GM23338 (cell line): Measurements from ENCODE around the gene ELAVL2. TPM values are rescaled to one million over a fixed set of nuclear protein-coding genes. Genes with fewer than 3 reads are reported as not detected.
A peak's percentile ranks its signal among the peaks of the same experiment; 100 is the strongest.

ENCODE experiments used
- ATAC-seq: fragments of 200-7000 bp; cut with Tn5 transposase; 3 replicates; pipeline ENCODE4 v1.9.1; 2020
- DNase-seq: peaks from one replicate; pipeline ENCODE4 v3.0.0-alpha.2; 2015; ENCODE audit warnings: low spot score
- H2AFZ ChIP-seq: fragments of 200-600 bp; sonication (generic); 2 replicates; pipeline ENCODE4 v1.8.0; 2016; ENCODE audit warnings: antibody characterized with exemption, mild to moderate bottlenecking, moderate library complexity
- H3F3A ChIP-seq: fragments of 200-600 bp; sonication (generic); replicated peaks from 2 replicates; pipeline ENCODE4 v1.8.0; 2017; ENCODE audit warnings: antibody characterized with exemption, mixed run types, low read depth
- H3K27ac ChIP-seq: fragments of 200-600 bp; sonication (generic); 2 replicates; pipeline ENCODE4 v1.6.1; 2016; ENCODE audit warnings: low read depth
- H3K27me3 ChIP-seq: fragments of 200-600 bp; sonication (generic); 2 replicates; pipeline ENCODE4 v1.8.0; 2016; ENCODE audit warnings: mild to moderate bottlenecking, mixed run types, moderate library complexity; ENCODE audit not compliant: insufficient read depth
- H3K36me3 ChIP-seq: fragments of 200-600 bp; sonication (generic); 2 replicates; pipeline ENCODE4 v1.8.0; 2016; ENCODE audit warnings: mild to moderate bottlenecking; ENCODE audit not compliant: insufficient read depth
- H3K4me1 ChIP-seq: fragments of 200-600 bp; sonication (generic); 2 replicates; pipeline ENCODE4 v1.8.0; 2016; ENCODE audit warnings: mild to moderate bottlenecking, moderate library complexity; ENCODE audit not compliant: insufficient read depth
- H3K4me2 ChIP-seq: fragments of 200-600 bp; sonication (generic); 2 replicates; pipeline ENCODE4 v1.7.1; 2017; ENCODE audit warnings: mixed run types
- H3K4me3 ChIP-seq: fragments of 200-600 bp; sonication (generic); 2 replicates; pipeline ENCODE4 v1.6.1; 2016; ENCODE audit warnings: mixed run types
- H3K79me2 ChIP-seq: fragments of 200-600 bp; sonication (generic); replicated peaks from 2 replicates; pipeline ENCODE4 v1.8.0; 2017; ENCODE audit warnings: mild to moderate bottlenecking; ENCODE audit not compliant: insufficient read depth
- H3K9me2 ChIP-seq: fragments of 200-600 bp; sonication (generic); 2 replicates; pipeline ENCODE4 v1.8.0; 2017; ENCODE audit not compliant: insufficient read depth
- H4K20me1 ChIP-seq: fragments of 200-600 bp; sonication (generic); replicated peaks from 2 replicates; pipeline ENCODE4 v1.8.0; 2017; ENCODE audit warnings: mild to moderate bottlenecking; ENCODE audit not compliant: insufficient read depth
- H3K27ac Mint-ChIP-seq: 2 replicates; pipeline ENCODE4 v1.8.0; 2020; ENCODE audit warnings: inconsistent platforms, mild to moderate bottlenecking, moderate library complexity, mixed read lengths
- H3K27me3 Mint-ChIP-seq: 3 replicates; pipeline ENCODE4 v1.8.0; 2022; ENCODE audit warnings: low read depth, mild to moderate bottlenecking, moderate library complexity, mixed read lengths, inconsistent platforms; ENCODE audit not compliant: insufficient read depth, poor library complexity
- H3K36me3 Mint-ChIP-seq: 3 replicates; pipeline ENCODE4 v1.8.0; 2021; ENCODE audit warnings: low read depth, mild to moderate bottlenecking, inconsistent platforms, moderate library complexity, mixed read lengths
- H3K4me1 Mint-ChIP-seq: 3 replicates; pipeline ENCODE4 v1.8.0; 2020; ENCODE audit warnings: mild to moderate bottlenecking, inconsistent platforms, mixed read lengths
- H3K4me3 Mint-ChIP-seq: 3 replicates; pipeline ENCODE4 v1.8.0; 2021; ENCODE audit warnings: moderate library complexity, mild to moderate bottlenecking, inconsistent platforms, mixed read lengths
- H3K9me3 Mint-ChIP-seq: 3 replicates; pipeline ENCODE4 v1.8.0; 2020; ENCODE audit warnings: moderate library complexity, mild to moderate bottlenecking, inconsistent platforms, mixed read lengths
- CREB1 ChIP-seq: fragments of 250-450 bp; sonication (Bioruptor Pico); IDR thresholded peaks from 2 replicates; pipeline ENCODE4 v1.5.0; 2020; ENCODE audit warnings: low read depth, mild to moderate bottlenecking, moderate library complexity
- EZH2 ChIP-seq: fragments of 200-600 bp; sonication (generic); IDR thresholded peaks from one replicate; pipeline ENCODE4 v1.8.0; 2017; ENCODE audit warnings: antibody characterized with exemption, mild to moderate bottlenecking, low read depth; ENCODE audit not compliant: unreplicated experiment
- EZH2phosphoT487 ChIP-seq: fragments of 200-600 bp; sonication (generic); IDR thresholded peaks from one replicate; pipeline ENCODE4 v1.8.1; 2018; ENCODE audit warnings: antibody characterized with exemption; ENCODE audit not compliant: unreplicated experiment
- JUNB ChIP-seq: IDR thresholded peaks from one replicate; pipeline ENCODE4 v1.6.1; 2016; ENCODE audit warnings: antibody characterized with exemption; ENCODE audit not compliant: unreplicated experiment
- NANOG ChIP-seq: IDR thresholded peaks from 2 replicates; pipeline ENCODE4 v1.6.1; 2016; ENCODE audit warnings: antibody characterized with exemption, borderline replicate concordance
- POLR2AphosphoS5 ChIP-seq: IDR thresholded peaks from 2 replicates; pipeline ENCODE4 v1.6.1; 2016; ENCODE audit warnings: antibody characterized with exemption, low read depth
- STAT1 ChIP-seq: IDR thresholded peaks from one replicate; pipeline ENCODE4 v1.6.1; 2016; ENCODE audit warnings: antibody characterized with exemption; ENCODE audit not compliant: unreplicated experiment
- ZNF114 ChIP-seq: fragments of 250-450 bp; sonication (Bioruptor Pico); IDR thresholded peaks from 2 replicates; pipeline ENCODE4 v1.5.0; 2020; ENCODE audit warnings: mild to moderate bottlenecking, moderate library complexity
- ZNF331 ChIP-seq: fragments of 250-450 bp; sonication (Bioruptor Pico); IDR thresholded peaks from 2 replicates; pipeline ENCODE4 v1.5.0; 2020; ENCODE audit warnings: low read depth, mild to moderate bottlenecking, moderate library complexity
- polyA plus RNA-seq: library from polyadenylated mRNA; unstranded; fragments of >200 nt; fragmentation: Nextera tagmentation; extraction: Ambion mirVana; gene quantifications from 2 replicates; pipeline ENCODE4 v1.2.1, GENCODE V29; 2016
- total RNA-seq: library from RNA; depleted of rRNA; stranded (reverse); fragments of >200 nt; shearing (Covaris generic); gene quantifications from 2 replicates; pipeline ENCODE4 v1.2.3, GENCODE V29; 2014
- TF ChIP-seq, protein P1 (sequence below): IDR thresholded peaks from 2 replicates; pipeline ENCODE4 v1.6.1; 2016; ENCODE audit warnings: antibody characterized with exemption
- TF ChIP-seq, protein P2 (sequence below), 2 experiments: fragments of 200-600 bp in 1 of 2; sonication (generic) in 1 of 2; conservative IDR thresholded peaks; 2 replicates each; pipeline versions ENCODE4 v1.5.1 to v1.6.1; 2016 to 2017; ENCODE audit warnings: antibody characterized with exemption in 2 of 2, low read depth in 2 of 2, mild to moderate bottlenecking in 2 of 2, moderate library complexity in 1 of 2
- TF ChIP-seq, protein P3 (sequence below): IDR thresholded peaks from one replicate; pipeline ENCODE4 v1.6.1; 2018; ENCODE audit warnings: antibody characterized with exemption; ENCODE audit not compliant: unreplicated experiment
- TF ChIP-seq, protein P4 (sequence below): fragments of 250-450 bp; sonication (Bioruptor Pico); IDR thresholded peaks from 2 replicates; pipeline ENCODE4 v1.5.0; 2020; ENCODE audit warnings: mild to moderate bottlenecking, moderate library complexity

ELAVL2 gene
- total and polyA plus RNA-seq, 2 experiments from 2014 or later = 18.6 to 42.4 TPM

DNA sequence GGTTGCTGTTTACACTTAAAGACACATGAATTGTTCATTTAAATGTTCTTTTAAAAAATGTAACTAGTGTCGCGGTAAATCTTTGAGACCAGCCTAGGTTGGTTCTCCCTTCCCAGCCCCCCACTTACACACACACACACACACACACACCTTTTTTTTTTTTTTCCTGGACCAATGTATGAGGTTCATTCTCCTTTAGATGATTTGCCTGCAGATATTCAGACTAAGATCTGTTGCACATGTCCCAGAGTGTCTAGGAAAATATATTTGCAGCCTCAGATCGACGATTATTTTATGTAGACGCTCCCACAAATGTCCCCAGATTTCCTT lies 4.4 kb upstream of the ELAVL2 start:
- no peak for DNase-seq
- Mint-ChIP-seq H3K36me3 (no peaks in the 10 kb centered on the region), H3K4me1 (peaks cover 23% of the 10 kb centered on the region), H3K27me3 (peaks cover 30% of the 10 kb centered on the region), H3K27ac (no peak overlapping the region), H3K4me3 (peak overlapping the region; percentile 82), H3K9me3 (no peaks in the 10 kb centered on the region)
- Histone ChIP-seq H3K27me3 (peaks cover 73% of the 10 kb centered on the region), H3K4me1 (peaks cover 52% of the 10 kb centered on the region), H3K4me3 (peak overlapping the region; percentile 73), H2AFZ (no peak overlapping the region), H3F3A (no peaks in the 10 kb centered on the region; the same call in 1 of the 2 replicates), H4K20me1 (peaks cover 5% of the 10 kb centered on the region), H3K27ac (no peak overlapping the region), H3K36me3 (no peaks in the 10 kb centered on the region), H3K79me2 (peaks cover 4% of the 10 kb centered on the region; the same call in 1 of the 2 replicates), H3K4me2 (peak overlapping the region; percentile 90), H3K9me2 (no peaks in the 10 kb centered on the region)
- ATAC-seq = no peak
- TF ChIP-seq, protein P1, sequence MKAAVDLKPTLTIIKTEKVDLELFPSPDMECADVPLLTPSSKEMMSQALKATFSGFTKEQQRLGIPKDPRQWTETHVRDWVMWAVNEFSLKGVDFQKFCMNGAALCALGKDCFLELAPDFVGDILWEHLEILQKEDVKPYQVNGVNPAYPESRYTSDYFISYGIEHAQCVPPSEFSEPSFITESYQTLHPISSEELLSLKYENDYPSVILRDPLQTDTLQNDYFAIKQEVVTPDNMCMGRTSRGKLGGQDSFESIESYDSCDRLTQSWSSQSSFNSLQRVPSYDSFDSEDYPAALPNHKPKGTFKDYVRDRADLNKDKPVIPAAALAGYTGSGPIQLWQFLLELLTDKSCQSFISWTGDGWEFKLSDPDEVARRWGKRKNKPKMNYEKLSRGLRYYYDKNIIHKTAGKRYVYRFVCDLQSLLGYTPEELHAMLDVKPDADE = no peak
- TF ChIP-seq POLR2AphosphoS5 = no peak
- TF ChIP-seq, protein P2, sequence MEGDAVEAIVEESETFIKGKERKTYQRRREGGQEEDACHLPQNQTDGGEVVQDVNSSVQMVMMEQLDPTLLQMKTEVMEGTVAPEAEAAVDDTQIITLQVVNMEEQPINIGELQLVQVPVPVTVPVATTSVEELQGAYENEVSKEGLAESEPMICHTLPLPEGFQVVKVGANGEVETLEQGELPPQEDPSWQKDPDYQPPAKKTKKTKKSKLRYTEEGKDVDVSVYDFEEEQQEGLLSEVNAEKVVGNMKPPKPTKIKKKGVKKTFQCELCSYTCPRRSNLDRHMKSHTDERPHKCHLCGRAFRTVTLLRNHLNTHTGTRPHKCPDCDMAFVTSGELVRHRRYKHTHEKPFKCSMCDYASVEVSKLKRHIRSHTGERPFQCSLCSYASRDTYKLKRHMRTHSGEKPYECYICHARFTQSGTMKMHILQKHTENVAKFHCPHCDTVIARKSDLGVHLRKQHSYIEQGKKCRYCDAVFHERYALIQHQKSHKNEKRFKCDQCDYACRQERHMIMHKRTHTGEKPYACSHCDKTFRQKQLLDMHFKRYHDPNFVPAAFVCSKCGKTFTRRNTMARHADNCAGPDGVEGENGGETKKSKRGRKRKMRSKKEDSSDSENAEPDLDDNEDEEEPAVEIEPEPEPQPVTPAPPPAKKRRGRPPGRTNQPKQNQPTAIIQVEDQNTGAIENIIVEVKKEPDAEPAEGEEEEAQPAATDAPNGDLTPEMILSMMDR (conservative IDR thresholded peaks at IDR 0.05; ENCODE audit: low read depth in 2 of 2) = no peak
- TF ChIP-seq ZNF114 (CRISPR knock-in tag) = no peak
- TF ChIP-seq, protein P3, sequence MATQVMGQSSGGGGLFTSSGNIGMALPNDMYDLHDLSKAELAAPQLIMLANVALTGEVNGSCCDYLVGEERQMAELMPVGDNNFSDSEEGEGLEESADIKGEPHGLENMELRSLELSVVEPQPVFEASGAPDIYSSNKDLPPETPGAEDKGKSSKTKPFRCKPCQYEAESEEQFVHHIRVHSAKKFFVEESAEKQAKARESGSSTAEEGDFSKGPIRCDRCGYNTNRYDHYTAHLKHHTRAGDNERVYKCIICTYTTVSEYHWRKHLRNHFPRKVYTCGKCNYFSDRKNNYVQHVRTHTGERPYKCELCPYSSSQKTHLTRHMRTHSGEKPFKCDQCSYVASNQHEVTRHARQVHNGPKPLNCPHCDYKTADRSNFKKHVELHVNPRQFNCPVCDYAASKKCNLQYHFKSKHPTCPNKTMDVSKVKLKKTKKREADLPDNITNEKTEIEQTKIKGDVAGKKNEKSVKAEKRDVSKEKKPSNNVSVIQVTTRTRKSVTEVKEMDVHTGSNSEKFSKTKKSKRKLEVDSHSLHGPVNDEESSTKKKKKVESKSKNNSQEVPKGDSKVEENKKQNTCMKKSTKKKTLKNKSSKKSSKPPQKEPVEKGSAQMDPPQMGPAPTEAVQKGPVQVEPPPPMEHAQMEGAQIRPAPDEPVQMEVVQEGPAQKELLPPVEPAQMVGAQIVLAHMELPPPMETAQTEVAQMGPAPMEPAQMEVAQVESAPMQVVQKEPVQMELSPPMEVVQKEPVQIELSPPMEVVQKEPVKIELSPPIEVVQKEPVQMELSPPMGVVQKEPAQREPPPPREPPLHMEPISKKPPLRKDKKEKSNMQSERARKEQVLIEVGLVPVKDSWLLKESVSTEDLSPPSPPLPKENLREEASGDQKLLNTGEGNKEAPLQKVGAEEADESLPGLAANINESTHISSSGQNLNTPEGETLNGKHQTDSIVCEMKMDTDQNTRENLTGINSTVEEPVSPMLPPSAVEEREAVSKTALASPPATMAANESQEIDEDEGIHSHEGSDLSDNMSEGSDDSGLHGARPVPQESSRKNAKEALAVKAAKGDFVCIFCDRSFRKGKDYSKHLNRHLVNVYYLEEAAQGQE = no peak
- TF ChIP-seq EZH2 = no peak
- TF ChIP-seq CREB1 (CRISPR knock-in tag) = no peak
- TF ChIP-seq JUNB = no peak
- TF ChIP-seq ZNF331 (CRISPR knock-in tag) = no peak
- TF ChIP-seq, protein P4, sequence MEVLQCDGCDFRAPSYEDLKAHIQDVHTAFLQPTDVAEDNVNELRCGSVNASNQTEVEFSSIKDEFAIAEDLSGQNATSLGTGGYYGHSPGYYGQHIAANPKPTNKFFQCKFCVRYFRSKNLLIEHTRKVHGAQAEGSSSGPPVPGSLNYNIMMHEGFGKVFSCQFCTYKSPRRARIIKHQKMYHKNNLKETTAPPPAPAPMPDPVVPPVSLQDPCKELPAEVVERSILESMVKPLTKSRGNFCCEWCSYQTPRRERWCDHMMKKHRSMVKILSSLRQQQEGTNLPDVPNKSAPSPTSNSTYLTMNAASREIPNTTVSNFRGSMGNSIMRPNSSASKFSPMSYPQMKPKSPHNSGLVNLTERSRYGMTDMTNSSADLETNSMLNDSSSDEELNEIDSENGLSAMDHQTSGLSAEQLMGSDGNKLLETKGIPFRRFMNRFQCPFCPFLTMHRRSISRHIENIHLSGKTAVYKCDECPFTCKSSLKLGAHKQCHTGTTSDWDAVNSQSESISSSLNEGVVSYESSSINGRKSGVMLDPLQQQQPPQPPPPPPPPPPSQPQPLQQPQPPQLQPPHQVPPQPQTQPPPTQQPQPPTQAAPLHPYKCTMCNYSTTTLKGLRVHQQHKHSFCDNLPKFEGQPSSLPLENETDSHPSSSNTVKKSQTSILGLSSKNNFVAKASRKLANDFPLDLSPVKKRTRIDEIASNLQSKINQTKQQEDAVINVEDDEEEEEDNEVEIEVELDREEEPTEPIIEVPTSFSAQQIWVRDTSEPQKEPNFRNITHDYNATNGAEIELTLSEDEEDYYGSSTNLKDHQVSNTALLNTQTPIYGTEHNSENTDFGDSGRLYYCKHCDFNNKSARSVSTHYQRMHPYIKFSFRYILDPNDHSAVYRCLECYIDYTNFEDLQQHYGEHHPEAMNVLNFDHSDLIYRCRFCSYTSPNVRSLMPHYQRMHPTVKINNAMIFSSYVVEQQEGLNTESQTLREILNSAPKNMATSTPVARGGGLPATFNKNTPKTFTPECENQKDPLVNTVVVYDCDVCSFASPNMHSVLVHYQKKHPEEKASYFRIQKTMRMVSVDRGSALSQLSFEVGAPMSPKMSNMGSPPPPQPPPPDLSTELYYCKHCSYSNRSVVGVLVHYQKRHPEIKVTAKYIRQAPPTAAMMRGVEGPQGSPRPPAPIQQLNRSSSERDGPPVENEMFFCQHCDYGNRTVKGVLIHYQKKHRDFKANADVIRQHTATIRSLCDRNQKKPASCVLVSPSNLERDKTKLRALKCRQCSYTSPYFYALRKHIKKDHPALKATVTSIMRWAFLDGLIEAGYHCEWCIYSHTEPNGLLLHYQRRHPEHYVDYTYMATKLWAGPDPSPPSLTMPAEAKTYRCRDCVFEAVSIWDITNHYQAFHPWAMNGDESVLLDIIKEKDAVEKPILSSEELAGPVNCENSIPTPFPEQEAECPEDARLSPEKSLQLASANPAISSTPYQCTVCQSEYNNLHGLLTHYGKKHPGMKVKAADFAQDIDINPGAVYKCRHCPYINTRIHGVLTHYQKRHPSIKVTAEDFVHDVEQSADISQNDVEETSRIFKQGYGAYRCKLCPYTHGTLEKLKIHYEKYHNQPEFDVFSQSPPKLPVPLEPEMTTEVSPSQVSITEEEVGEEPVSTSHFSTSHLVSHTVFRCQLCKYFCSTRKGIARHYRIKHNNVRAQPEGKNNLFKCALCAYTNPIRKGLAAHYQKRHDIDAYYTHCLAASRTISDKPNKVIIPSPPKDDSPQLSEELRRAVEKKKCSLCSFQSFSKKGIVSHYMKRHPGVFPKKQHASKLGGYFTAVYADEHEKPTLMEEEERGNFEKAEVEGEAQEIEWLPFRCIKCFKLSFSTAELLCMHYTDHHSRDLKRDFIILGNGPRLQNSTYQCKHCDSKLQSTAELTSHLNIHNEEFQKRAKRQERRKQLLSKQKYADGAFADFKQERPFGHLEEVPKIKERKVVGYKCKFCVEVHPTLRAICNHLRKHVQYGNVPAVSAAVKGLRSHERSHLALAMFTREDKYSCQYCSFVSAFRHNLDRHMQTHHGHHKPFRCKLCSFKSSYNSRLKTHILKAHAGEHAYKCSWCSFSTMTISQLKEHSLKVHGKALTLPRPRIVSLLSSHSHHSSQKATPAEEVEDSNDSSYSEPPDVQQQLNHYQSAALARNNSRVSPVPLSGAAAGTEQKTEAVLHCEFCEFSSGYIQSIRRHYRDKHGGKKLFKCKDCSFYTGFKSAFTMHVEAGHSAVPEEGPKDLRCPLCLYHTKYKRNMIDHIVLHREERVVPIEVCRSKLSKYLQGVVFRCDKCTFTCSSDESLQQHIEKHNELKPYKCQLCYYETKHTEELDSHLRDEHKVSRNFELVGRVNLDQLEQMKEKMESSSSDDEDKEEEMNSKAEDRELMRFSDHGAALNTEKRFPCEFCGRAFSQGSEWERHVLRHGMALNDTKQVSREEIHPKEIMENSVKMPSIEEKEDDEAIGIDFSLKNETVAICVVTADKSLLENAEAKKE (CRISPR knock-in tag) = no peak
- TF ChIP-seq STAT1 = no peak
- TF ChIP-seq EZH2phosphoT487 = no peak
- TF ChIP-seq NANOG = no peak
